Upper lobe of right lung (tissue), 1 donor: ENCODE data around the gene PARD3. TPM values are rescaled to one million over a fixed set of nuclear protein-coding genes. Genes with fewer than 3 reads are reported as not detected.

Experiments used
- ATAC-seq: fragments of 200-7000 bp; cut with Tn5 transposase; one replicate; pipeline ENCODE4 v1.9.1; 2020; ENCODE audit warnings: mild to moderate bottlenecking, moderate library complexity
- DNase-seq: peaks from one replicate; pipeline ENCODE4 v3.0.0-alpha.2; 2020
- H3K27ac ChIP-seq: fragments of 200-600 bp; one replicate; pipeline ENCODE4 v1.8.0; 2022
- H3K27me3 ChIP-seq: fragments of 200-600 bp; one replicate; pipeline ENCODE4 v1.8.0; 2022; ENCODE audit warnings: mild to moderate bottlenecking
- H3K36me3 ChIP-seq: fragments of 200-600 bp; one replicate; pipeline ENCODE4 v1.8.0; 2022
- H3K4me1 ChIP-seq: fragments of 200-600 bp; one replicate; pipeline ENCODE4 v1.8.0; 2022
- H3K4me3 ChIP-seq: fragments of 200-600 bp; one replicate; pipeline ENCODE4 v1.8.0; 2022; ENCODE audit warnings: mild to moderate bottlenecking
- H3K9me3 ChIP-seq: fragments of 200-600 bp; one replicate; pipeline ENCODE4 v1.8.0; 2022
- intact Hi-C: fragments of 100-400 bp; cut with DNase I; formaldehyde crosslinking; loops from one replicate; pipeline ENCODE4 v1.11.0; 2022
- total RNA-seq: library from RNA; stranded (reverse); fragmentation: NEBNext Ultra II Directional; extraction: Animal tissue kit (Norgen Biotek cat#: 25700); gene quantifications from one replicate; pipeline ENCODE4 v1.2.1, GENCODE V29; 2021
- TF ChIP-seq, protein P1 (sequence below): fragments of 200-600 bp; IDR thresholded peaks from one replicate; pipeline ENCODE4 v1.8.0; 2022; ENCODE audit warnings: antibody characterized with exemption
- donor health status: DM: no; HTN: yes; CAD: no; lungs with severe emphysema.

The PARD3 gene
- total RNA-seq, 1 donor from 2014 or later, result 38.5 TPM

DNA sequence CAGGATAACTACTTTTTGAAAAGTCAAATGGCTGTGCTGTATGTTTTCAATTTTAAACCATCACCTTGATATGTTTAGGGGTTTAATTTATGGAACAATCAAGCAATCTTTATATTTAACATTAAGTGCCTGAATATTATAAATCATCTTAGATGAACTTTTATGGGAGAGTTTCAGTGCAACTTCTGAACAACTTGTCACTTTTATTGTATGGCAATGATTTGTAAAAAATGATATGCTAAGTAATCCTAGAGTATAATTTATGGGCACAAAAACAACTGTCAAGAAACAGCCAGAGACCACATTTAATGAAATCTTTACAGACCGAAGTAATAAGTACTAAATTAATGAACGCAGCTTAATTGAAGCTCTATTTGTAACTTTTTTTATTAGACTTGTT is 498.9 kb downstream of the PARD3 start:
- H3K9me3 ChIP-seq, result no peaks in the 10 kb centered on the region
- ATAC-seq (no peak), DNase-seq (no peak)
- no peaks in the 10 kb centered on the region for H3K27me3 ChIP-seq
- peaks cover 5% of the 10 kb centered on the region for H3K4me1 ChIP-seq
- H3K36me3 ChIP-seq, result no peaks in the 10 kb centered on the region
- H3K4me3 ChIP-seq, result no peak overlapping the region
- TF ChIP-seq, protein P1, sequence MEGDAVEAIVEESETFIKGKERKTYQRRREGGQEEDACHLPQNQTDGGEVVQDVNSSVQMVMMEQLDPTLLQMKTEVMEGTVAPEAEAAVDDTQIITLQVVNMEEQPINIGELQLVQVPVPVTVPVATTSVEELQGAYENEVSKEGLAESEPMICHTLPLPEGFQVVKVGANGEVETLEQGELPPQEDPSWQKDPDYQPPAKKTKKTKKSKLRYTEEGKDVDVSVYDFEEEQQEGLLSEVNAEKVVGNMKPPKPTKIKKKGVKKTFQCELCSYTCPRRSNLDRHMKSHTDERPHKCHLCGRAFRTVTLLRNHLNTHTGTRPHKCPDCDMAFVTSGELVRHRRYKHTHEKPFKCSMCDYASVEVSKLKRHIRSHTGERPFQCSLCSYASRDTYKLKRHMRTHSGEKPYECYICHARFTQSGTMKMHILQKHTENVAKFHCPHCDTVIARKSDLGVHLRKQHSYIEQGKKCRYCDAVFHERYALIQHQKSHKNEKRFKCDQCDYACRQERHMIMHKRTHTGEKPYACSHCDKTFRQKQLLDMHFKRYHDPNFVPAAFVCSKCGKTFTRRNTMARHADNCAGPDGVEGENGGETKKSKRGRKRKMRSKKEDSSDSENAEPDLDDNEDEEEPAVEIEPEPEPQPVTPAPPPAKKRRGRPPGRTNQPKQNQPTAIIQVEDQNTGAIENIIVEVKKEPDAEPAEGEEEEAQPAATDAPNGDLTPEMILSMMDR, result no peak
- intact Hi-C loops, result no loop called here
- H3K27ac ChIP-seq, result no peak overlapping the region

DNA sequence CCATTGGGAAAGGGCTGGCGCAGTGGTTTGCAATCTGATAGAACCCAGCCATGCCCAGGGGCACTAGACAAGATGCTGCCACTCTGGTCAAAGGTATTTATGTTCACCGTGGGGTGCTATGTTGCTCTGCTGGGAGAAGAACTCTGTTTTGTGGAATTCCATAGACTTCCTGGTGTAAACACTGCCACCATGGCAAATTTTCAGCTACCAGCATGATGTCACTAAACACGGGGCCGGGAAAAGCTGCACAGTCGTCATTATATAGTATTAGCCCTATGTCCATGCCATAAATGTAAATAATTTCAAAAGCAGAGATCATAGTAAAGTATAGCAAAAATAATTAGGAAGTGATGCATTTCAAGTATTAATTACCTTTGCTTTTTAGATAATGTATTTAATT is 500.6 kb downstream of the PARD3 start:
- Histone ChIP-seq H3K4me1 (peaks cover 4% of the 10 kb centered on the region), H3K27me3 (no peaks in the 10 kb centered on the region), H3K27ac (no peak overlapping the region), H3K9me3 (no peaks in the 10 kb centered on the region), H3K4me3 (no peak overlapping the region), H3K36me3 (no peaks in the 10 kb centered on the region)
- intact Hi-C loops, result no loop called here
- TF ChIP-seq, protein P1, result no peak
- DNase-seq (no peak), ATAC-seq (no peak)

- H3K36me3 ChIP-seq, result no peaks in the 10 kb centered on the region
- no peak for ATAC-seq
- no peaks in the 10 kb centered on the region for H3K4me1 ChIP-seq
- DNase-seq, result no peak
- TF ChIP-seq, protein P1, result no peak
- no peaks in the 10 kb centered on the region for H3K9me3 ChIP-seq
- intact Hi-C loops, result no loop called here
- H3K27me3 ChIP-seq, result no peaks in the 10 kb centered on the region
- H3K4me3 ChIP-seq, result no peak overlapping the region
- H3K27ac ChIP-seq, result no peak overlapping the region
Observed at GRCh38 chr10:34313888-34314287, 501.2 kb downstream of the PARD3 start.

DNA sequence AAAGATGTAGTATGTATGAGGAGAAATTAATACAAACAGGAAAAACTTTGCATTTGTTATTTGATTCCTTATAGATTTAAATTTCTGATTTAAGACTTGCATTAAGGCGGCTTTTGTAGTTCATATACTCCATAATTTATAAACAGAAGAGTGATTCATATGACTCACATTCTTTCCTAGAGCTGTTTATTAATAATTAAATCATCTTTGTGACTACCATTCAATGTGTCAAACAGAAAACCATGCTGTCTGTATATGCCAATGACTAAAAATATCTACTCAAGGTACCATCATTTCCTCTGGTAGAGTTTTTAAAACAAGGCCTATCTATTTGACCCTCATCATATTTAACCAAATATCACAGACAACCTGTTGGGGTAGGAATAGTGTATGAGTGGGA is 501.7 kb downstream of the PARD3 start:
- TF ChIP-seq, protein P1, result no peak
- no peak overlapping the region for H3K4me3 ChIP-seq
- intact Hi-C loops, result no loop called here
- no peaks in the 10 kb centered on the region for H3K4me1 ChIP-seq
- no peak for DNase-seq
- ATAC-seq, result no peak
- no peaks in the 10 kb centered on the region for H3K9me3 ChIP-seq
- H3K36me3 ChIP-seq, result no peaks in the 10 kb centered on the region
- H3K27me3 ChIP-seq, result no peaks in the 10 kb centered on the region
- H3K27ac ChIP-seq, result no peak overlapping the region

- TF ChIP-seq, protein P1, result no peak
- H3K27me3 ChIP-seq, result no peaks in the 10 kb centered on the region
- DNase-seq (no peak), ATAC-seq (no peak)
- H3K4me1 ChIP-seq, result no peaks in the 10 kb centered on the region
- intact Hi-C loops, result no loop called here
- no peak overlapping the region for H3K4me3 ChIP-seq
- H3K27ac ChIP-seq, result no peak overlapping the region
- no peaks in the 10 kb centered on the region for H3K9me3 ChIP-seq
- H3K36me3 ChIP-seq, result no peaks in the 10 kb centered on the region
Observed at GRCh38 chr10:34311679-34312078, 503.4 kb downstream of the PARD3 start.

- H3K27ac ChIP-seq, result no peak overlapping the region
- H3K9me3 ChIP-seq, result no peaks in the 10 kb centered on the region
- DNase-seq (no peak), ATAC-seq (no peak)
- TF ChIP-seq, protein P1, result no peak
- no peaks in the 10 kb centered on the region for H3K27me3 ChIP-seq
- intact Hi-C loops, result no loop called here
- H3K4me3 ChIP-seq, result no peak overlapping the region
- no peaks in the 10 kb centered on the region for H3K4me1 ChIP-seq
- H3K36me3 ChIP-seq, result no peaks in the 10 kb centered on the region
Observed at GRCh38 chr10:34310234-34310633, 504.9 kb downstream of the PARD3 start.
